Osteocyte (in vitro differentiated cells): ENCODE measurements around the gene EXT2. TPM values are rescaled to one million over a fixed set of nuclear protein-coding genes. Genes with fewer than 3 reads are reported as not detected.
A peak's percentile ranks its signal among the peaks of the same experiment; 100 is the strongest.

Experiments used
- DNase-seq: peaks from one replicate; pipeline ENCODE4 v3.0.0; 2021; ENCODE audit warnings: mixed read lengths; ENCODE audit not compliant: unreplicated experiment; ENCODE audit errors: extremely low spot score
- H3K27ac Mint-ChIP-seq: one replicate; pipeline ENCODE4 v1.8.0; 2021; ENCODE audit warnings: mild to moderate bottlenecking, mixed read lengths; ENCODE audit not compliant: unreplicated experiment
- H3K27me3 Mint-ChIP-seq: one replicate; pipeline ENCODE4 v1.8.0; 2021; ENCODE audit warnings: mixed read lengths; ENCODE audit not compliant: unreplicated experiment
- H3K36me3 Mint-ChIP-seq: one replicate; pipeline ENCODE4 v1.8.0; 2021; ENCODE audit warnings: mixed read lengths; ENCODE audit not compliant: unreplicated experiment
- H3K4me1 Mint-ChIP-seq: one replicate; pipeline ENCODE4 v1.8.0; 2021; ENCODE audit warnings: mixed read lengths; ENCODE audit not compliant: unreplicated experiment
- H3K4me3 Mint-ChIP-seq: one replicate; pipeline ENCODE4 v1.8.0; 2021; ENCODE audit warnings: mild to moderate bottlenecking, moderate library complexity, mixed read lengths; ENCODE audit not compliant: unreplicated experiment
- H3K9me3 Mint-ChIP-seq: one replicate; pipeline ENCODE4 v1.8.0; 2021; ENCODE audit warnings: mixed read lengths; ENCODE audit not compliant: unreplicated experiment
- CTCF ChIP-seq: fragments of 200-600 bp; sonication (generic); IDR thresholded peaks from 2 replicates; pipeline ENCODE4 v1.5.0; 2021; ENCODE audit warnings: antibody characterized with exemption, mild to moderate bottlenecking, moderate library complexity
- total RNA-seq: library from RNA; stranded (reverse); gene quantifications from 2 replicates; pipeline ENCODE4 v1.2.1, GENCODE V29; 2021

The EXT2 gene
- total RNA-seq, 1 donor from 2014 or later, result 102 TPM

GRCh38 chr11:44268614-44269080 is 173.2 kb downstream of the EXT2 start:
- no peak for DNase-seq
- H3K4me1 Mint-ChIP-seq, result peaks cover 21% of the 10 kb centered on the region
- H3K27ac Mint-ChIP-seq, result no peak overlapping the region
- no peaks in the 10 kb centered on the region for H3K27me3 Mint-ChIP-seq
- no peak overlapping the region for H3K4me3 Mint-ChIP-seq
- no peaks in the 10 kb centered on the region for H3K9me3 Mint-ChIP-seq
- H3K36me3 Mint-ChIP-seq, result no peaks in the 10 kb centered on the region
- TF ChIP-seq CTCF, result no peak

- Mint-ChIP-seq H3K9me3 (no peaks in the 10 kb centered on the region), H3K27ac (peak overlapping the region; percentile 23), H3K36me3 (no peaks in the 10 kb centered on the region), H3K27me3 (no peaks in the 10 kb centered on the region), H3K4me1 (peaks cover 21% of the 10 kb centered on the region), H3K4me3 (peak overlapping the region; percentile 18)
- no peak for TF ChIP-seq CTCF
- DNase-seq, result no peak
Measured at GRCh38 chr11:44269369-44270351, 174.2 kb downstream of the EXT2 start.

GRCh38 chr11:44270403-44271273 is 175.2 kb downstream of the EXT2 start:
- Mint-ChIP-seq H3K4me3 (no peak overlapping the region), H3K36me3 (no peaks in the 10 kb centered on the region), H3K27ac (no peak overlapping the region), H3K9me3 (no peaks in the 10 kb centered on the region), H3K27me3 (no peaks in the 10 kb centered on the region), H3K4me1 (peaks cover 21% of the 10 kb centered on the region)
- no peak for TF ChIP-seq CTCF
- DNase-seq, result no peak

- no peak for DNase-seq
- H3K4me1 Mint-ChIP-seq, result peaks cover 21% of the 10 kb centered on the region
- no peak overlapping the region for H3K27ac Mint-ChIP-seq
- no peaks in the 10 kb centered on the region for H3K27me3 Mint-ChIP-seq
- no peak for TF ChIP-seq CTCF
- H3K9me3 Mint-ChIP-seq, result no peaks in the 10 kb centered on the region
- no peaks in the 10 kb centered on the region for H3K36me3 Mint-ChIP-seq
- no peak overlapping the region for H3K4me3 Mint-ChIP-seq
Measured at GRCh38 chr11:44271286-44271685, 175.8 kb downstream of the EXT2 start.
